HepG2 (cell line): ENCODE measurements around the gene OOSP1.

Source experiments
- CTCF ChIP-seq: sonication (generic); formaldehyde crosslinking; IDR thresholded peaks from 2 replicates; pipeline ENCODE4 v1.5.0; 2020; ENCODE audit warnings: mild to moderate bottlenecking, missing genetic modification reagents, moderate library complexity
- EHMT2 ChIP-seq: fragments of 200-600 bp; sonication (generic); IDR thresholded peaks from 2 replicates; pipeline ENCODE4 v1.7.0; 2017; ENCODE audit warnings: antibody characterized with exemption, low read depth, low read length, borderline replicate concordance
- HMGXB3 ChIP-seq: sonication (generic); formaldehyde crosslinking; IDR thresholded peaks from 2 replicates; pipeline ENCODE4 v1.4.0; 2020; ENCODE audit warnings: missing genetic modification reagents, borderline replicate concordance
- MYC ChIP-seq: sonication (generic); formaldehyde crosslinking; IDR thresholded peaks from 2 replicates; pipeline ENCODE4 v1.9.0; 2021; ENCODE audit warnings: missing genetic modification reagents, borderline replicate concordance
- NR2F2 ChIP-seq: IDR thresholded peaks from 2 replicates; pipeline ENCODE4 v1.6.1; 2012; ENCODE audit warnings: low read depth, inconsistent platforms, borderline replicate concordance
- RFX5 ChIP-seq: IDR thresholded peaks from 2 replicates; pipeline ENCODE4 v1.6.1; 2011; ENCODE audit warnings: low read depth, low read length, improper control_type of control experiment
- SETDB1 ChIP-seq: sonication (generic); formaldehyde crosslinking; IDR thresholded peaks from 2 replicates; pipeline ENCODE4 v1.5.1; 2020; ENCODE audit warnings: missing genetic modification reagents, mild to moderate bottlenecking, borderline replicate concordance
- YY1 ChIP-seq: IDR thresholded peaks from 2 replicates; pipeline ENCODE4 v1.6.1; 2011; ENCODE audit warnings: low read length, low read depth, moderate library complexity, mild to moderate bottlenecking; ENCODE audit not compliant: insufficient read depth, insufficient replicate concordance
- ZNF746 ChIP-seq: sonication (generic); formaldehyde crosslinking; IDR thresholded peaks from 2 replicates; pipeline ENCODE4 v1.8.0; 2022; ENCODE audit warnings: mild to moderate bottlenecking, missing genetic modification reagents
- ZNF772 ChIP-seq: sonication (generic); formaldehyde crosslinking; IDR thresholded peaks from 2 replicates; pipeline ENCODE4 v1.5.0; 2020; ENCODE audit warnings: mild to moderate bottlenecking, missing genetic modification reagents

- no peak for TF ChIP-seq HMGXB3 (CRISPR knock-in tag)
- no peak for TF ChIP-seq NR2F2
- TF ChIP-seq YY1, result no peak
- no peak for TF ChIP-seq MYC (CRISPR knock-in tag)
- TF ChIP-seq EHMT2, result no peak
- no peak for TF ChIP-seq RFX5
- no peak for TF ChIP-seq ZNF746 (CRISPR knock-in tag)
- TF ChIP-seq SETDB1, result no peak
- TF ChIP-seq ZNF772 (CRISPR knock-in tag), result no peak
- TF ChIP-seq CTCF (CRISPR knock-in tag), result no peak
Measured at GRCh38 chr11:59984368-59984767, 46.1 kb downstream of the OOSP1 start.
